Breast epithelium (tissue), 3 donors: ENCODE measurements around the gene ZNF699.

Experiments
- CTCF ChIP-seq, 3 donors: fragments of 450-650 bp; IDR thresholded peaks; one replicate each; pipeline ENCODE4 v1.5.1; 2016 to 2017; ENCODE audit warnings: antibody characterized with exemption in 3 of 3, mild to moderate bottlenecking in 3 of 3, moderate library complexity in 3 of 3
- POLR2AphosphoS5 ChIP-seq, 3 donors: sonication (generic); formaldehyde crosslinking; IDR thresholded peaks; one replicate each; pipeline ENCODE4 v1.6.1; 2017; ENCODE audit warnings: antibody characterized with exemption in 3 of 3

GRCh38 chr19:9323557-9323918 is 13.9 kb upstream of the ZNF699 start:
- no peak for TF ChIP-seq CTCF (IDR thresholded peaks at IDR 0.05)
- TF ChIP-seq POLR2AphosphoS5 (IDR thresholded peaks at IDR 0.05), result no peak
